Stimulated activated CD4-positive, alpha-beta T cell treated with anti-CD3 and anti-CD28 coated beads, Interleukin-2, amount 100 ng/mL, for 48 hours (primary cell): ENCODE measurements around the gene C3orf20.
"Not testable (repeated sequence)": the region's sequence is repeated elsewhere in the genome, so short reads cannot be mapped to it uniquely, and the experiment has no call there.

ENCODE experiments used
- DNase-seq, 2 donors: peaks; one replicate each; pipeline ENCODE4 v3.0.0-alpha.2; 2020

C3orf20 gene

DNA sequence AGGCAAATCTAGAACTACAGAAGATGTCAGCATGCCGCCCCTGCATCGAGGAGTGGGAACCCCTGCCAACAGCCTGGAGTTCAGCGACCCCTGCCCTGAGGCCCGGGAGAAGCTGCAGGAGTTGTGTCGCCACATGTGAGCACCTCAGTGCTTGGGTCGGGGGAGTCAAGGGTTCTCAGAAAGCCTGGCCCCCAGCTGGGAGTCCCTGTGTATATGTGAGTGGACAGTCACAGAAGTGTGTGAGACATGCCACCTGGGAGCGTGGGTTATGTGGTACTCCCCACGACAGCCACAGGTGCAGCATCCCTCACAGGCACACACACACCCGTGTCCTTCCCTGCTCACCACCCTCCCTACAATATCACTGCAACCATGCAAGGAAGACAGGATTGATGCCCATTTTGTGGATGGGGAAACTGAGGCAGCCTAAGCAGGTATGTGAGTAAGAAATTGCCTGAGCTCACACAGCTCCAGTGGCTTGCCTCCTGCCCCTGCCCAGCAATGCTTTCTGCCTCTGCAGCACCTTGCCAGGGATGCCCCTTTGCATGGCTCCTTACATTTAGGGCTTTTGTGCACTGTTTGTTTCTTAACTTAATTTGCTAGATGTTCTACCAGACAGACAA, 28.3 kb downstream of the C3orf20 start:
- DNase-seq: no peak

DNA sequence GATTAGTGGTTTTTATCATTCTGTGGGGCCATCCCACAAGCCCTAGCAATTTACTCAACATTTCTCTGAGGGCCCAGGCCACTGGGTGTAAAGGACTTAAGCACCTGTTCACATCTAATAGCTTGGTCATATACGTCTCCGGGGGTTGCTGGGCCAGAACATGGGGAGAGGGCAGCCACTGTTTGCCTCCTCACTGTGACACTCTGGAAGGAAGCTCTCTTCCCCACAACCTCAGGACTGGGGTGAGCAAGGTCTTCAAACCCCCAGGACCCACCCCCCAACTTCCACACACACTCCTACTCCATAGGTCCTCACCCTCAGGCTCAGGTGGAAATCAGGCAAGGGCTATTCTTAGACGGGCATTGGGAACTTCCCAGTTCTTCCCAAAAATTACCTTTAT, 28.9 kb downstream of the C3orf20 start:
- DNase-seq: no peak

DNA sequence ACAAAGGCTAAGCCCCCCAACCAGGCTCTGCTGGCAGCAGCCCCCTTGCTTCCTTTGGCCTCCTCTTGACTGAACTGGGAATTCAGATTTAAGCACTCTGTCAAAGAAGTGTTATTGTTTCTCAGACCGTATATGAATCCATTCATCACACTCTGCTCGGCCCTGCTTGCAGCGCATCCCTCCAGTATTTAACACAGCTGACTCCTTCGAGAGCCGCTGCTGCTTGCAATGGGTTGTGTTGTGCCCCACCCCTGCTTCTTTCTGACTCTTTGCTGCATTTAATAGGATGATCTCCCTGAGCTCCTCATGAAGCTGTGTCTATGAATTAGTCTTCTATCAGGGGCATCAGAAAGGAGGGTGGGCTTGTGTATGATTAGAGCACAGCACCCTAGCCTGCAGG, 31.2 kb downstream of the C3orf20 start:
- DNase-seq: no peak

DNA sequence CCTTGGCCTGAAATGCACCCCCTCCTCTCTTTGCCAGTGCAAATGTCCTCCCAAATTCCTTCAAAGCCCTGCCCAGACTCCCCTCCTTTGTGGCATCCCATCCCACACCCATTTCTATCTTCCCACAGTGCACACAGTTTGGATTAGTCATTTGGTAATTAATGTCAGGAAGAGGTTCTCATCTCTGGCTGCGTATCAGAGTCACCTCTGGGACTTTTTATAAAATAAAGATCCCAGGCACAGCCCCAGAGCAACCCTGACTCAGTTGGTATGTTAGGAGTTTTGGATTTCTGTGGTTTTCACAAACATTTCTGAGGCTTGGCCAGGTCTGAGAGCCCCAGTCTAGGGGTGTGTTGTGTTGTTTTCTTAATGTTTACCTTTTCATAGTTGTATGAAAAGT, 41.6 kb downstream of the C3orf20 start:
- no peak for DNase-seq

DNA sequence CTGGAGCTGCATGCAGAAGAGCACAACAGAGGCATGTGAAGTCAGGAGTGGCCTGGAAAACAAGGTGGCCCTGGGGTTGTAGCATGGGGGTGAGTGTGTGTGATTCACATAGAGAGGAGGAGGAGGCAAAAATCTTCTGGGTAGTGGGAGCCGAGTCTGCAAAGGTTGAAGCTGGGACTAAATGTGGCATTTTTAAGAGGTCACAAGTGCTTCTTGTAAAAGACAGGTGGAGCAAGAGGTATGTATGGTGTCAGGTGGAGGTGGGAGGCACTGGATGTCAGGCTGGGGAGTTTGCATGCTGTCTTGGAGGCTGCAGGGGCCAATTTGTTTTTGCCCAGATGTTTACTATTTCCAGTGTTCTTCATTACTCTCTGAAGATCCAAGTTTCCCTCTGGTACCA, 42.4 kb downstream of the C3orf20 start:
- DNase-seq: no peak

DNA sequence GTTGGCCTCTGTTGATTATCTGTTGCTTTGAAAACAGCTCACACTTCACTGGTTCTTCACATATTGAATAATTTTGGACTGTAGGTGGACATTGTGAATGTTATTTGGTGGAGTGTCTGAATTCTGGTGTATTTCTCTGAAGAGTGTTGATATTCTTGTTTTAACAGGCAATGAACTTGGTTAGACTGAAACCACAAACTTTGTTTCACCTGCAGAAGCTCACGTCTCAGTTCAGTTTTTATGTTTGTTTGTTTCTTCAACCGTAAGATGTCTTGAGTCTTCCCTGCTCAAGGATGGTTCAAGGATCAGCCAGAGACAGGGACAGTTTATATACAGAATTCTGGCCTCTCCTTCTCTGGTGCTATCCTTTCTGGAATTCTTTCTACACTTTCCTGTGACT, 43.6 kb downstream of the C3orf20 start:
- DNase-seq: no peak

DNA sequence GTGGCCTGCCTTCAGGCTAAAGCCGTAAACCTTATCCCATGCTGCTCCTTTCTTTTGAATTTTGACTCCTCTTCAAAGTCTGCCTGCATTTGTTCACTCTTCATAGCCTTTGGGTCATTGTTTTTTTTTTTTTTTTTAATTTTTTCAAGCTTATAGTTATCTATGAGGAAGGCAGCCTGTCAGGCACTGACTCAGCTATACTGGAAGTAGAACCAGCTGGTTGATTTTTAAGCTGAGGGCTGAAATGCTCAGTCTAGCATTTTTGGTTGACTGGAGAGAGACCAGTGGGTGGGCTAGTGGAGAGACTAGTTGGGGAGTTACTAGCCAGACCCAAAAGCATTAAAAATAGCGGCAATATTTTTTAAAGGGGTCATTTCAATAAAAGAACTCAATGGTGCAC, 44.1 kb downstream of the C3orf20 start:
- DNase-seq: no peak

DNA sequence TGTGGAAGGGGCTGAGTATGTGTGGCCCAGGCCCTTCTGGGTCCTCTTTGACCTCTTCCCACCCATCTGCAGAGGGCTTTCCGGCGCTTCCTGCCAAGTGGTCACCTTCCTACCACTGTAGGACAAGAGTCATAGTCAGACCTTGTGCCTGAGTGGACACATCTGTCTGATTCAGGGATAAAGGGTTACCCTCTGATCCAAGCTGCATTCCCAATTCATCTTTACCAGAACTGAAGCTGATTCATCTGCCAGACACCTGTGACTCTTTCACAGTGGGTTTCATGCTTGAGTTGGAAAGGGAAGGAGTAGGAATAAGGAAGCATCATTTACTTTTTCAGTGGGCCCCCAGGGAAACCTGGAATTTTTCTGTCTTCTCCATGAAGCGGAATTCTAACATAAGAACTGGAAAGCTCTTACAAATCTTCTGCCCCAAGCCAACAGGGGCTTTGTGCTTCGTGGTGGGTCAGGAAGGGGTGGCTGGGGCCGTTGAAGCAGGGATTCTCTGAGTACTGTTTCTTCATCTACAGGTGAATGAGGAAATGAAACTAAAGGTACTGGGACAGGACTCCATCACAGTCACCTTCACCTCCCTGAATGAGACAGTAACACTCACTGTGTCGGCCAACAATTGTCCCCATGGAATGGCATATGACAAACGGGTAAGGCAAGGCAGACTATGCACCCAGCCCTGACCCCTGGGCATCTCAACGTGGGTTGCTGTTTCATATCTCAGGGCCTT, 46.4 kb downstream of the C3orf20 start:
- no peak for DNase-seq

DNA sequence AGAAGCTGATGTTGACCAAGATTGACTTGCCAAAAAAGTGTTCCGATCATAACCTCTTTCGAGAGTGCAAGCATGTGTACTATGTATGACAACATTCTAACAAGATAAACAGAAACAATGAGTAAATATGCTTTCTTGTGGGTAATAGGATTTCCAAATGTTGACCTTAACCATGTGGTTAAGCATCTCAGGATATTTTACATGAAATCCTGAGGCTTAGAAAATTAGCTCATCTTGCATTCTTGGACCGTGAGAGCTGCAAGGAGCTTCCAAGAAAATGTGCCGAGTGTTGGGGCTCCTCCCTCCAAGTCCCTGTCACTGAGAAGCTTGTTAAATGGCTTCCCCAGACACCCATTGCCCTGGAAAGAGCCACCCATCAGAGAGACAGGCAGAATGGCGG, 50.1 kb downstream of the C3orf20 start:
- no peak for DNase-seq

DNA sequence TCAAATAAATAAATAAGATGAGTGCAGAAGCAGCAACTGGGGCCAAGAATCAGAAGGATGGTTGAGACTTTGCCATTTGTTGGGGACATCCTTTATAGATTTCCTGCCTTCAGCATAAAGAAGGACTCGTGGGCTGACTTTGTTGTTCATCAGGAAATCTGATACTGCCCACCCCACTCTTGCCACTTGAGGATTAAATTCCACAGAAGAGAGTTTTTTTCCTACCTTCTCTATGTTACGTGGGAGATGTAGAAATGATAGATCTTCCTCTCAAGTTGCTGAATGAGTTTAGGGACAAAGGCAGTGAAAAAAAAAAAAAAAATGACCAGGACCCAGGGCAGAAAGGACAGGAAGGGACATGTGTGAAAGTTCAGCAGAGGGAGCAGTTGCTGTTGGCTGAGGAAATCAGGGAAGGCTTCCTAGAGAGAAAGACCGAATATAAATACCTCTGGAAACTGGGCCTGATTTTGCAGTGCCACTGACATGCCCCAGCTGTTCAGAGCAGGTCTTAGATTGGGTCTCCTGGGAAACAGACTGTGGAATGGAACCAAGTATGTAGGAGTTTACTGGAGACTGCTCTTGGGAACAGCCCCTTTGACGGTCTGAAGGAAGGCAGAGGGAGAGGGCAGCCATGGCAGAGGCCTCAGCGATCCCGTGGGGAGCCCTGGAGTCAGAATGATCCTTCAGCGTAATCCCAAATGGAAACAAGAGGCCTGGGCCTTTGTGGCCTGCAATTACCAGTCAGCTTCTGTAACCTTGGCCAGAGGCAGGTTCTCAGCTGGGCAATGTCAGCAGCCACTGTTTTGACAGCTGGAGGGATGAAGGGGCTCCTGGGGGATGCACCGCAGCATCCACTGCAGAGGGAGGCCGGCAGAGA, 50.9 kb downstream of the C3orf20 start:
- DNase-seq: no peak

DNA sequence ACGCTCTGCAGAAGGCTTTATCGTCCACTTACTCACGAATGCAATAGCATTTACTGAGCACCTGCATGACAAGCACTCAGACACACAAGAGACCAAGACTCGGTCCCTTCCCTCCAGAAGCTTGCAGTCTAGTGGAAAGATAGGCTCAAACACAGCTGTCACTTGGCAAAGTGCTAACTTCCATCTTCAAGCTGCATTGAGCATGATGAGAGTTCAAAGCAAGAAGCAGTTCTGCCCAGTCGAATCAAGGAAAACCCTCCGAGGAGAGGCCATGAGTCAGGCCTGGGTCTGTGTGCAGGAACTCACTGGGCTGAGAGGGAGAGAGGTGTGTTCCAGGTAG, 51.5 kb downstream of the C3orf20 start:
- no peak for DNase-seq

DNA sequence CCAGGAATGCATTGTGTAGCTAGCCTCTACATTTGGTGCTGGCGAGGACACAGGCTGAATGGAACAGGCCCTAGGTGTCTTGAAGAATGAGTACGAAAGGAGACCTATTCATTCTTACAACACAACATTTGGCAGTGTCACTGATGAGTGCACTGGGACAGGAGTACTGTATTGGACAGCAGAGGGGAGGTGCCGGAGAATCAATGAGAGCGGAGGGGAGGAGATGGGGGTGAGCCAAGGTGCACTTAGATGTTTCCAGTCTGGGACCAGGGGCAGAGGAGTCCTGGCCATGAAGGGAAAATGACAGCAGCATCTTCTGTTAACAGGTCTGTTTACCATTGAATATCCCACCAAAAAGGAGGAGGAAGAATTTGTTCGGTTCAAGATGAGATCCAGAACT, 53.2 kb downstream of the C3orf20 start:
- DNase-seq: no peak

DNA sequence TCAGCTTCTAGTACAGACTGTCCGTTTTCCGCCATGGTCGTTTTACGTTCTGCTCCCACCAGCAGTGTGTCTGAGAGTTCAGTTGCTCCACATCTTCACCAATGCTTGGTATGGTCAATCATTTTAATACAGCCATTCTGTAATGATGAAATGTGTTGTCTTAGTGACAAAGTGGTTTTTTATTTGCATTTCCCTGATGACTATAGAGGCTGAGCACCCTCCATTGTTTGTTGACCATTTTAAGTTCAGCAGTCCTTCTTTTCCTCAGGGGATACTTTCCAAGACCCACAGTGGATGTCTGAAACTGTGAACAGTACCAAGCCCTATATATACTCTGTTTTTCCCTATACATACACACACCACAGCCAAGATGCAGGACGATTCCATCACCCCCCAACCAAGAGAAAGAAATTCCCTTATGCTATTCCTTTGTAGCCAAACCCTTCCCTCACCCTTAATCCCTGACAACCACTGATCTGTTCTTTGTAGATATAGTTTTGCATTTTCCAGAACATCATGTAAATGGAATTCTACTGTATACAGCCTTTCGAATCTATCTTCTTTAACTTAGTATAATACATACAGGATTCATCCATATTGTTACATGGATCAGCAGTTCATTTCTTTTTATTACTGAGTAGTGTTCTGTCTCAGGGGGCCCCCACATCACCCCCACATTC, 55.9 kb downstream of the C3orf20 start:
- no peak for DNase-seq

DNA sequence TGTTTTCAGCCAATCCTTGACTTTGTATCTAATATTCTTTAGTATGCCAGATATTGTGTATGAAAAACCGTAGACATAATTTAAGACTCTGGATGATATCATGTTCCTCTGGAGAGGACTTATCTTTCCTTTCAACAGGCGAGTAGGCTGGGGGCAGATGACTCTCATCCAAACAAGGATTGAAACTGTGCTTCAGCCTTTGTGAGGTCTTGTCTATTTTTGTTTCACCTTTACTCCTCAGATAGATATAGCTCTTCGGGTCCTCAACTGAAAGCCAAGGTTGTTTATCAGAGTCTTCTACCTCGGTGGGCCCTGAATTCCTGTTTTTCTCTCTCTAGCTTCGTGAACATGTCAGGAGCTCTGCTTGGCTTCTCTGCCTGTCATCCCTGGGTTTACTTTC, 66.0 kb downstream of the C3orf20 start:
- no peak for DNase-seq

DNA sequence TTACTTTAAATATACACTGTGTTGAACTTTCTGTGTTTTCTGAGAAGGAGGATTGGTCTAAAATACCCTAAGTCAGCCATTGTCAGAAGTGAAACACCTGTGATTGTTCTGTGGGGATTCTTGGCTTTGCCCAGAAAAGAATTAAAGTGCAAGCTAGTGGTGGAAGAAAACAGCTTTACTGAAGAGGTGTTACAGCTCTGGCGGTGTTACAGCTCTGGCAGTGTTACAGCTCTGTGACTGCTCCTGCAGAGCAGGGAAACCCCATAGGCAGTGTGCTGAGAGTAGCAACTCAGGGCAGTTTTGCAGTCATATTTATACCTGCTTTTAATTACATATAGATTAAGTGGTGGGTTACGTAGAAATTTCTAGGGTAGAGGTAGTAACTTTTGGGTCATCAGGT, 66.6 kb downstream of the C3orf20 start:
- no peak for DNase-seq

DNA sequence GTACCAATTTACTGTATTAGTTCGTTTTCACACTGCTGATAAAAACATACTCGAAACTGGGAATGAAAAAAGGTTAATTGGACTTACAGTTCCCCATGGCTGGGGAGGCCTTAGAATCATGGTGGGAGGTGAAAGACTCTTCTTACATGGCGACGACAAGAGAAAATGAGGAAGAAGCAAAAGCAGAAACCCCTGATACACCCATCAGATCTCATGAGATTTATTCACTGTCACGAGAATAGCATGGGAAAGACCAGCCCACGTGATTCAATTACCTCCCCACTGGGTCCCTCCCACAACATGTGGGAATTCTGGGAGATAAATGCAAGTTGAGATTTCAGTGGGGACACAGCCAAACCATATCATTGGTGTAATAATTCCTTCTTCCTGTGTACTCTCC, 69.6 kb downstream of the C3orf20 start:
- no peak for DNase-seq

DNA sequence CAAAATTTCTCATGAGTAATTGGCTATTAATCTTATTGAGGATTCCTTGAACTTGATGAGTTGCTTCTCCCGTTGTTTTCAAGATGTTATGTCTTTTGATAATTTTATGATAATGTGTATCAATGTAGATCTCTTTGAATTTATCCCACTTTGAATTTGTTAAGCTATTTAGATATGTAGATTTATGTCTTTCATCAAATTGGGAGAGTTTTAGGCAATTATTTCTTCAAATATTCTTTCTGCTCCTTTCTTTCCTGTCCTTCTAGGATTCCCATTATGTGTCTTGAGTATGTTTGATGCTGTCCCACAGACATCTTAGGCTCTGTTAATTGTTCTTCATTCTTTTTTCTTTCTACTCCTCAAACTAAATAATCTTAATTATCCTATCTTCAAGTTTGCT, 75.7 kb downstream of the C3orf20 start:
- DNase-seq: no peak

DNA sequence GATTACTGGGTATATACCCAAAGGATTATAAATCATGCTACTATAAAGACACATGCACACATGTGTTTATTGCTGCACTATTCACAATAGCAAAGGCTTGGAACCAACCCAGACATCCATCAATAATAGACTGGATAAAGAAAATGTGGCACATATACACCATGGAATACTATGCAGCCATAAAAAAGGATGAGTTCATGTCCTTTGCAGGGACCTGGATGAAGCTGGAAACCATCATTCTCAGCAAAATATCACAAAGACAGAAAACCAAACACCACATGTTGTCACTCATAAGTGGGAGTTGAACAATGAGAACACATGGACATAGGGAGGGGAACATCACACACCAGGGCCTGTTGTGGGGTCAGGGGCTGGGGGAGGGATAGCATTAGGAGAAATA, 78.0 kb downstream of the C3orf20 start:
- not testable (repeated sequence) for DNase-seq

DNA sequence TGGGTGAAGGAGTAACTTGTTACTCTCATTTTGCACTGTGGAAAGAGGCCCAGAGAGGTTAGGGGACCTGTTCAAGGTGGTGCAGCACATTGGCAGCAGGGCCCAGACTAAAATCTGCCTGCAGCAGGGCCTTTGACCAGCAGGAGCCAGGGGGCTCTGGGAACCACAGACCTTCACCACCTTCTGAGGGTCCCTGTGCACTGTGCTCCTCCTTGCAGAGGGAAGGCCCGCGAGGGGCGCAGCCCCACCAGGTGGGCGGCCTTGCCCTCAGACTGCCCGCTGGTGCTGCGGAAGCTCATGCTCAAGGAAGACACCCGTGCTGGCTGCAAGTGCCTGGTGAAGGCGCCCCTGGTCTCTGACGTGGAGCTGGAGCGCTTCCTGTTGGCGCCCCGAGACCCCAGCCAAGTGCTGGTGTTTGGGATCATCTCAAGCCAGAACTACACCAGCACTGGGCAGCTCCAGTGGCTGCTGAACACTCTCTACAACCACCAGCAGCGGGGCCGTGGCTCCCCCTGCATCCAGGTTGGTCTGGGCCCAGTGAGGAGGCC, 82.3 kb downstream of the C3orf20 start:
- DNase-seq: no peak

DNA sequence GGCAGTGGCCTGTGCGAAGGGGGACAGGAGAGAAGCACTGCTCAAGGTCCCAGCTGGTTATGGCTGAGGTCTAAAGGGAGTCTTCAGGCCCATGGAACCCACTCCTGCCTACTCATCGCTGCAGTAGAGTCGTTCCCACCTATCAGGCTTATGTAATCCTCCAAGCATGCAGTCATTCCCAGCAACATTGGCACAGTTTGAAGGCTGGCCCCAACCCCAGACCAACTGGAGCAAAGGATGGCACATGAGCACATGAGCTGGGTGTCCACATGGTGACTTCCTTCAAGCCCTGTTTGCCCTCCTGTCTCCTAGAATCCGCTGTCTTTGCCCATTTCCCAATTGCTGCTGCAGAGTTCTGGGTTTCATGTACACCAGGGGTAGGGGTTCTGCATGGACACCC, 83.4 kb downstream of the C3orf20 start:
- no peak for DNase-seq

DNA sequence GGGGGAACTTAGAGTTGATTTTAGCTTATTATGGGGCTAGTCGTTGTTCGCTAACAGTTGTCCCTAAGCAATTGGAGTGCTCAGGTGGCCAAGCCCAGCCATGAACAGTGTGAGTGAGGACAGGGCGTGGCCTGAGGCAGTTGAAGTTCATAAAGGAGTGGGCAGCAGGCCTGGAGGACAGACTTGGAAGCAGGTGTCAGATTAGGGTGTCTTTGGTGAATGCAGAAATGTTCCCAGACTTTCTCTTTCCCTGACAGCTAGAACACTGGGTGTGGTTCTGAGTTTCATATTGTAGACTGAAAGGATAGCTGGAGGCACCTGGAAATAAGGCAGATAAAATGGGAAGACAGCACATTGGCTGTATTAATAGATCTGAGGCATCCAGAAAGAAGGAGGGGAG, 84.0 kb downstream of the C3orf20 start:
- DNase-seq: no peak

DNA sequence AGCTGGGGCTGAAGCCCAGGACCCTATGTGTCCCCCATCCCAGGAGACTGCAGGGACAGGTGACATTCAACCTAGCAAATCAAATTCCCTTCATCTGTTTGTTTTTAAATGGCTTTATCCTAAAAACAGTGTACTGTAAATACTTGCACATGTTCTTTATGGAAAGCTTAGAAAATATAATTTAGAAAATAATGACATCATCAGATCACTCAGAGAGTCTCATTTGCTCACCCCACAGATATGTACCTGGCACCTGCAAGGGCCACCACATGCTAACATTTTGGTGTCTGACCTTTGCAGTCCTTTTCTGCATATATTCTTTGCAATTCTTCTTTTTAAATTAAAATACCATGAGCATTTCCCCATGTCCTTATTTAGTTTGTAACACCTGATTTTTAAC, 85.2 kb downstream of the C3orf20 start:
- no peak for DNase-seq

DNA sequence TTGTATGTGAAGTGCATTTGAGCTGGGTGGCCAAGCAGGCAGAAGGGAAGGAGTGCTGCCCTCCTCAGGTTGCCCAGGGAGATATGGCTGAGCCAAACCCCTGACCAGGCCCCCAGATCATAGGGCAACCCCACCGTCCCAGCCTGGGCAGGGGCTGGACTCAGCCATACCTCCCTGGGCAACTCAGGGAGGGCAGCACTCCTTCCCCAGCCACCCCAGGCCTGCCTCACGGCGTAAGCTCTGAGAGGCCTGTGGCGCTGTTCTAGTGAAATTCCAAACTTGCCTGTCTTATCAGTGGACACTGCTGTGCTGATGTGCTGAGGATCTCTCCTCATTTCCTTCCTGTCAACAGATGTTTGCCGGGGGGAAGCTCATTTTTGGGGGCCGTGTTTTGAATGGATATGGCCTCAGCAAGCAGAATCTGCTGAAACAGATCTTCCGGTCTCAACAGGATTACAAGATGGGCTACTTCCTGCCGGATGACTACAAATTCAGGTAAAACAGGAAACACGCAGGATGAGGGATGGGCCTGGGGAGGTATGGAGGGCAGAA, 86.3 kb downstream of the C3orf20 start:
- no peak for DNase-seq
